DND-41 (cell line): ENCODE measurements around the gene PLEKHA3.

Source experiments
- ATAC-seq: fragments of 200-7000 bp; cut with Tn5 transposase; 3 replicates; pipeline ENCODE4 v1.9.1; 2021; ENCODE audit warnings: low read depth; ENCODE audit not compliant: insufficient read depth
- DNase-seq: peaks from one replicate; pipeline ENCODE4 v3.0.0-alpha.2; 2020
- H2AFZ ChIP-seq: 2 replicates; pipeline ENCODE4 v1.6.0; 2012; ENCODE audit warnings: low read depth, low read length
- H3K27ac ChIP-seq: 2 replicates; pipeline ENCODE4 v1.5.1; 2012; ENCODE audit warnings: low read length, inconsistent platforms
- H3K27me3 ChIP-seq: fragments of 200-600 bp; sonication (generic); 2 replicates; pipeline ENCODE4 v1.6.0; 2012; ENCODE audit warnings: low read length, mild to moderate bottlenecking, inconsistent platforms; ENCODE audit not compliant: insufficient read depth, poor library complexity
- H3K36me3 ChIP-seq: 2 replicates; pipeline ENCODE4 v1.5.1; 2012; ENCODE audit warnings: low read length, inconsistent platforms; ENCODE audit not compliant: insufficient read depth
- H3K4me1 ChIP-seq: 2 replicates; pipeline ENCODE4 v1.5.1; 2012; ENCODE audit warnings: mild to moderate bottlenecking, low read length; ENCODE audit not compliant: insufficient read depth
- H3K4me2 ChIP-seq: 2 replicates; pipeline ENCODE4 v1.6.0; 2012; ENCODE audit warnings: mild to moderate bottlenecking, moderate library complexity, low read length, inconsistent platforms; ENCODE audit not compliant: insufficient read depth
- H3K4me3 ChIP-seq, 2 experiments: fragments of 200-600 bp in 1 of 2; shearing (Covaris generic) in 1 of 2; 2 replicates each; pipeline ENCODE4 v1.5.1; 2012 to 2016; ENCODE audit warnings: inconsistent platforms in 2 of 2, low read length in 2 of 2, mild to moderate bottlenecking in 2 of 2, low read depth in 1 of 2, moderate library complexity in 1 of 2
- H3K79me2 ChIP-seq: 2 replicates; pipeline ENCODE4 v1.6.0; 2012; ENCODE audit warnings: low read length, inconsistent platforms; ENCODE audit not compliant: insufficient read depth
- H3K9ac ChIP-seq: 2 replicates; pipeline ENCODE4 v1.6.0; 2012; ENCODE audit warnings: low read depth, mild to moderate bottlenecking, inconsistent platforms, low read length, moderate library complexity
- H3K9me3 ChIP-seq: 2 replicates; pipeline ENCODE4 v1.5.1; 2012; ENCODE audit warnings: low read length, moderate library complexity, mild to moderate bottlenecking, inconsistent platforms; ENCODE audit not compliant: insufficient read depth, severe bottlenecking
- H4K20me1 ChIP-seq: 2 replicates; pipeline ENCODE4 v1.6.0; 2012; ENCODE audit warnings: low read length; ENCODE audit not compliant: insufficient read depth
- EZH2 ChIP-seq: IDR thresholded peaks from 3 replicates; pipeline ENCODE4 v1.6.1; 2012; ENCODE audit warnings: borderline replicate concordance, low read depth, mild to moderate bottlenecking, moderate library complexity, low read length, inconsistent platforms; ENCODE audit not compliant: severe bottlenecking
- TF ChIP-seq, protein P1 (sequence below): IDR thresholded peaks from 2 replicates; pipeline ENCODE4 v1.5.1; 2012; ENCODE audit warnings: borderline replicate concordance, low read length, moderate library complexity, mild to moderate bottlenecking; ENCODE audit not compliant: poor library complexity, severe bottlenecking; ENCODE audit errors: extremely low read depth

PLEKHA3 gene

DNA sequence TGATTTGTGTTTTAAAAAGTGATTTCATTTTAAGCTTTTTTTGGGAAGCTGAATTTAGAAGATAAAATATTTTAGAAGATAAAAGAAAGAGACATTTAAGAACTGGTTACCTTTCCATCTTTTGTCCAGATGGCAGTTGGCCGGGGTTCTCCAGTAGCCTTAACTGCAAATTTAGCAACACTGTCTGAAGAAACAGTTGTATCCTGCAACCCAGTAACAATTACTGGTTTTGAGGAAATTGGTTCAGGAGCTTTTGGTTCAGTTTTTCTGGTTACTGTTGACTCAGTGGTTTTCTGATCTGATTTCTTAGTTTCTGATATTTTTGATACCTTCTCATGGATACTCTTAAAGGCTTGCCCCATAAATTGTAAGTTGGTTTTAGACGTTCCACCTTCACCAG is 49.9 kb downstream of the PLEKHA3 start:
- no peaks in the 10 kb centered on the region for H3K27me3 ChIP-seq
- H3K9ac ChIP-seq = no peak overlapping the region
- H3K27ac ChIP-seq = no peak overlapping the region
- H3K4me2 ChIP-seq = no peak overlapping the region
- no peak overlapping the region for H2AFZ ChIP-seq
- H3K4me3 ChIP-seq = no peak overlapping the region
- peaks cover 82% of the 10 kb centered on the region for H3K79me2 ChIP-seq
- peaks cover 36% of the 10 kb centered on the region for H3K36me3 ChIP-seq
- H3K9me3 ChIP-seq = no peaks in the 10 kb centered on the region
- no peak for DNase-seq
- TF ChIP-seq, protein P1, sequence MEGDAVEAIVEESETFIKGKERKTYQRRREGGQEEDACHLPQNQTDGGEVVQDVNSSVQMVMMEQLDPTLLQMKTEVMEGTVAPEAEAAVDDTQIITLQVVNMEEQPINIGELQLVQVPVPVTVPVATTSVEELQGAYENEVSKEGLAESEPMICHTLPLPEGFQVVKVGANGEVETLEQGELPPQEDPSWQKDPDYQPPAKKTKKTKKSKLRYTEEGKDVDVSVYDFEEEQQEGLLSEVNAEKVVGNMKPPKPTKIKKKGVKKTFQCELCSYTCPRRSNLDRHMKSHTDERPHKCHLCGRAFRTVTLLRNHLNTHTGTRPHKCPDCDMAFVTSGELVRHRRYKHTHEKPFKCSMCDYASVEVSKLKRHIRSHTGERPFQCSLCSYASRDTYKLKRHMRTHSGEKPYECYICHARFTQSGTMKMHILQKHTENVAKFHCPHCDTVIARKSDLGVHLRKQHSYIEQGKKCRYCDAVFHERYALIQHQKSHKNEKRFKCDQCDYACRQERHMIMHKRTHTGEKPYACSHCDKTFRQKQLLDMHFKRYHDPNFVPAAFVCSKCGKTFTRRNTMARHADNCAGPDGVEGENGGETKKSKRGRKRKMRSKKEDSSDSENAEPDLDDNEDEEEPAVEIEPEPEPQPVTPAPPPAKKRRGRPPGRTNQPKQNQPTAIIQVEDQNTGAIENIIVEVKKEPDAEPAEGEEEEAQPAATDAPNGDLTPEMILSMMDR = no peak
- TF ChIP-seq EZH2 = no peak
- no peak for ATAC-seq
- no peaks in the 10 kb centered on the region for H4K20me1 ChIP-seq
- H3K4me1 ChIP-seq = peaks cover 4% of the 10 kb centered on the region

DNA sequence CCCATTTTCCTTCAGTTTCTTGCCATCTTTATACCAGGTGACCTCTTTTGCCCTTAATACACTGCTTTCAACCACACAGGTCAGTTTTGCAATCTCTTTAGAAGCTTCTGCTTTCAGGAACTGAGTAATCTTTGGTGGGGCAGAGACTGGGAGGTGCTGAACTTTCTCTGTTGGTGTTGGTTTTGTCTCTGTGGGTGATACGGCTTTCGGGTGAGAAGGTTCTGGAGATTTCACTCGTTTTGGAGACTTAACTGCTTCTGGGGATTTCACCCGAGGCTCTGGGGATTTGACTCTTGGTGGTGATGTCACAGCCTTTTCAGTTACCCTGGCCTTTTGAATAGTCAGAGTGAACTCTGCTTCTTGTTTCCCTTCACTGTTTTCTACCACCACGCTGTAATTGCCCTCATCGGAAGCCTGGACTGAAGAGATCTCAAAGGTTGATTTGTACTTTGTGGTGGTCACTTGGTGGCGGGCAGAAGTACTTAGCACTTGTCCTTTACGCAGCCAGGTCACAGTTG is 50.4 kb downstream of the PLEKHA3 start:
- no peak overlapping the region for H3K4me3 ChIP-seq
- H4K20me1 ChIP-seq = no peaks in the 10 kb centered on the region
- ATAC-seq (no peak), DNase-seq (no peak)
- peaks cover 81% of the 10 kb centered on the region for H3K79me2 ChIP-seq
- peaks cover 4% of the 10 kb centered on the region for H3K4me1 ChIP-seq
- H3K27me3 ChIP-seq = no peaks in the 10 kb centered on the region
- H2AFZ ChIP-seq = no peak overlapping the region
- H3K9ac ChIP-seq = no peak overlapping the region
- H3K9me3 ChIP-seq = no peaks in the 10 kb centered on the region
- no peak overlapping the region for H3K27ac ChIP-seq
- H3K36me3 ChIP-seq = peaks cover 41% of the 10 kb centered on the region
- TF ChIP-seq EZH2 = no peak
- TF ChIP-seq, protein P1 = no peak
- H3K4me2 ChIP-seq = no peak overlapping the region

DNA sequence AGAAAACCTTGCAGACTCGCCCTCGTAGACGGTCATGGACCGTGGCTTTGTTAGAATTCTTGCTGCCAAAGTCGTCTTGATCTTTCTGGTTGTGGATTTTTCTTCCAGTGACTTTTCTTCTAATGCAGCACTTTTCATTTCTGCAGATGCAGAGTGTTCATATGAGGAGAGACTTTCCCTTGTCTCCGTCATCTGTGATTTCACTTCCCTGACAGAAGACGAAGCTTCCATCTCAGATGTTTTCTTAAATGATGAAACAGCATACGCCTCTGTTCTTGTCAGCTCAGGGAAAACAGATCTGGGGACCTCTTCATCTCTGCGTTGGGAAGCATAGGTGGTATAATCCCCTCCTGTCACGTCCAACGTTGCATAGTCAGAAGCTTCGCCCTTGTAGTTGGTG is 50.9 kb downstream of the PLEKHA3 start:
- H3K9me3 ChIP-seq = no peaks in the 10 kb centered on the region
- no peaks in the 10 kb centered on the region for H4K20me1 ChIP-seq
- H3K4me2 ChIP-seq = no peak overlapping the region
- peaks cover 77% of the 10 kb centered on the region for H3K79me2 ChIP-seq
- no peak overlapping the region for H3K27ac ChIP-seq
- peaks cover 46% of the 10 kb centered on the region for H3K36me3 ChIP-seq
- peaks cover 1% of the 10 kb centered on the region for H3K4me1 ChIP-seq
- H2AFZ ChIP-seq = no peak overlapping the region
- TF ChIP-seq, protein P1 = no peak
- no peak for TF ChIP-seq EZH2
- H3K9ac ChIP-seq = no peak overlapping the region
- DNase-seq (no peak), ATAC-seq (no peak)
- no peaks in the 10 kb centered on the region for H3K27me3 ChIP-seq
- no peak overlapping the region for H3K4me3 ChIP-seq

DNA sequence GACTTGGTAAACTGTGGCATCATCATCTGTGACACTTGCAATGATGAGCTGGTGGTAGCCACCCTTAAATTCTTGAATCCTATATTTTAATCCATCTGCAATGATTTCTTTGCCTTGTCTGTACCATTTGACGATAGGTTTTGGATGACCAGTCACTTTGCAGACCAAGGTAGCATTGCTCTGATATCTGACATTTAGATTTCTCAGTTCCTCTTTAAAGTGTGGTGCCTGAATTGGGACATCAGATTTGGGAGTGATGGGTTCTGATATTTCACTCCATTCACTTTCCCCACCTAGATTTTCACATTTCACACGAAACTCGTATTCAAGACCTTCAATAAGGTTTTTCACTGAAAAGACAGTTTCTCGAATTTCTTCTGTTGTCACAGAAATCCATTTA is 55.8 kb downstream of the PLEKHA3 start:
- no peak overlapping the region for H3K9ac ChIP-seq
- H3K9me3 ChIP-seq = no peaks in the 10 kb centered on the region
- no peaks in the 10 kb centered on the region for H3K27me3 ChIP-seq
- no peak overlapping the region for H3K4me3 ChIP-seq
- H3K4me1 ChIP-seq = no peaks in the 10 kb centered on the region
- H3K79me2 ChIP-seq = peaks cover 28% of the 10 kb centered on the region
- H3K4me2 ChIP-seq = no peak overlapping the region
- no peak for ATAC-seq
- H2AFZ ChIP-seq = no peak overlapping the region
- no peaks in the 10 kb centered on the region for H4K20me1 ChIP-seq
- no peak for DNase-seq
- H3K36me3 ChIP-seq = peaks cover 72% of the 10 kb centered on the region
- no peak overlapping the region for H3K27ac ChIP-seq
- TF ChIP-seq, protein P1 = no peak
- no peak for TF ChIP-seq EZH2
